SIG-M5 treated with dmso at 0.1 percent for 504 hours (cell line): ENCODE data around the gene ADAMTS14.

Experiments used
- DNase-seq: peaks from one replicate; lab custom pipeline; 2025; ENCODE audit not compliant: unreplicated experiment; lab: John Stamatoyannopoulos, UW

The ADAMTS14 gene

DNA sequence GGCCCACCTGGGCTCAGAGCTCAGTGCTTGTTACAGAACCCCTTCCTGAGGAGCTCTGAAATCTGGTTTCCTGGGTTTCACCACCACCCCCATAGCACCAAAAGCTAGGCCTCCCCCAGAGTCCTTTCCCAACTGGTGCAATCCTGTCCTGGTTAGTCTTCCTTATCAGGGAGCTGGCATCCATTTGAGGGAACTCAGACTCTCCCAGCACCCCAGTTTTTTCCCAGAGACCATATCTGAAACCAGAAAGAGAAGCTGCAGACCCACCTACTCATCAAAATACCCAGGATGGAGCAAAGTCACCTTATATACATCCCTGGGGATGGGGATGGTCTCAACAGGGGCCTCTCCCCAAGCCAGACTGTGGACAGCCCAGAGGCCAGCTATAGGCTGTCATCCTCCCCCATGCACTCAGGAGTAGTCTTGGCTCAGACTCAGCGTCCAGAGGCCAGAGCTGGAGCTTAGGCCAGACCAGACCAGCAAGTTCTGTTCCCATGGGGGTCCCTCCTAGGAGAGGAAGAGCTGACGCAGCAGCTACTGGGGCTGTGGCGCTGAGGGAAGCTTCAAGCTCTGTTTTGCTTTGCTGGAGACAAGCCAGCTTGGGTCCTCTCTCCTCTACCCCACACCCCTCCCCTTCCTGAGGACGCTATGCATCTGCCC, 109.9 kb downstream of the ADAMTS14 start:
- no peak for DNase-seq

DNA sequence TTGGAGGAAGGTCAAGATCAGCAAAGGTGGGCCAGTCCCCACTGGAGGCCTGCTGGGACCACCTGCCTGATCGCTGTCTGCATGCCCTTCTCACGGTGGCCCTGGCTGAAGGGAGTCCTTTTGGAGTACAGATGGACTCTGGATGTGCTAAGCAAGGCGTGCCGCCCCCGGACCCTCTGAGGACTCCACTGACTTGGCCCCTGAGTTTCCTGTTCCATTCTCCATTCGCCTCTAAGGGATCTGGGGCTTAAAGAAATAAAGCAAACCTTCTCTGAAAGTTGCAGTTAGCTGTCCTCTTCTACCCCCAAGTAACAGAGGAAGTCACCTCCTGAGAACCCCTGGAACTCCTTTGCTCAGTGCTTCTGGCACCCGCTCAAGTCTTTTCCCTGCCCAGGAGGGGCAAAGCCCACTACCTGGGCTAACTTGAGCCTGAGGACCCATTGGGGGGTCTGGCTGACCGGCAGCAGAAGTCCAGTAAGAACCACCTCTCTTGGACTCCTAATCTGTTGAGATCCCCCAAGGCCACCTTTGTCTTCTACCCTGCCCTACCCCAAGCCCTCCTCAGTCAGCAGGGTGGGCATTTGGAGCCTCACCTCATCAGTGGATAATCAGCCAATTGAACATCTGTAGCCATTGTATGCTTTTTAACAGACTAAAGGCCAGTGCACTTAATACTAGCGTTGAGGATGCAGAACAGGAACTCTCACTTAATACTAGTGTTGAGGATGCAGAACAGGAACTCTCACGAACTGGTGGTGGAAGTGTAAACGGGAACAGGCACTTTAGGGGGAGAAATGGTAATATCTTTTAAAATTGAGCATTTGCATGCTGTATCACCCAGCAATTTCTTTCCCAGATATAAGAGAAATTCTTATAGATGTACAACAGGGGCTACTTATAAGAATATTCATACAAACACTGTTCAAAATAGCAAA, 110.7 kb downstream of the ADAMTS14 start:
- no peak for DNase-seq

DNA sequence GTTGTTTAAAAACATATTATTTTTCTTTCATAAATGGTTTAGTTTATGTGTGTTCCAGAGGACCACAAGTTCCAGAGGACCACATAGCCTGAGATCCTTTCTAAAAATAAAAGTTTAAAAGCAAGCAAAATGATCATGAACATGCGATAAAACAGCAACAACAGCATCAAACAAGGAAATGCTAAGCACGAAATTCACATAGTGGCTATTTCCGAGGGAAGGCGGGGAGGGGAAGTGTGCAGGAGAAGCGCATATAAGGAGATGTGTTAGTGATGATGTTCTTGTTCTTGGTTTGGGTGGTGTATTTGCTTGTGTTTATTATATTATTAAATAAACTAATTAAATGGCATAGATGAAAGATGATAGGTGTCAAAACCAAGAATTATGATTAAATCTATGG, 111.7 kb downstream of the ADAMTS14 start:
- no peak for DNase-seq

DNA sequence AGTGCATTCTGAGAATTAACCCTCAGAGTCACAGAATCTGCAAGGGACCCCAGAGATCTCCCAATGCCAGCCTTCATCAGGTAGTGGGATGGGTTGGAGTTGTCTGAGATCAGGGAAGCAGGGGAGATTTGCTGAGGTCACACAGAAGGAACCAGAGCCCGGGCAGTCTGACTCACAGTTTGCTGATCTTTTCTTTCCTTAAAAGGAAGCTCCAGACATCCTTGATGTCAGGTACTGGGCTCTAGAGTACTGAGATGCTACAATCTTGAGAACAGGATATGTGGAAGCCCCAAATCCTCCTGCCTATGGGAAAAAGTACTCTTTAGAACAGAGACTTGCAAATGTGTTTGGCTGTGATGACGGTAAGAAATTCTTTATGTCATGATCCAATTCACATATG, 112.2 kb downstream of the ADAMTS14 start:
- DNase-seq = no peak

DNA sequence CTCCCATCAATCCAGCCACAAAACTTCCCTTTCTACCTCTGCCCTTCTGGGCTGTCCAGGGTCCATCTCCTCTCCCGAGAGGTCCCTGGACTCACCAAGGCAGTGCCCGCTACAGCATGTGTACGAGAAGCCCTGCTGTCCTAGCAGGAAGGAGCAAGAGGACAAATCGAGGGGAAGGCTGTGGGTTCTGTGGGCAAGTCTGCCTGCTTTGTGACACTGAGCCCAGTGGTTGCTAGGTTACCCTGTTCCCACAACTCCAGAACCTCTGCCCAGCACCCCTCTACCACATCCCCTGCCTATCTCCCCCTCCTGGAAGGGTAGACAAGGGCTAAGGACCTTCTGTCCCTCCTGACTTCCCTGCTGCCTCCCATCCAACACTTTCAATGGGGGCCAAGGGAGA, 112.9 kb downstream of the ADAMTS14 start, which contains the start of gene TBATA:
TSS of gene TBATA (minus strand) at position 188 of the 400 bp plus-strand sequence. CDS start 1,998 bp downstream, outside the sequence.
- no peak for DNase-seq

DNA sequence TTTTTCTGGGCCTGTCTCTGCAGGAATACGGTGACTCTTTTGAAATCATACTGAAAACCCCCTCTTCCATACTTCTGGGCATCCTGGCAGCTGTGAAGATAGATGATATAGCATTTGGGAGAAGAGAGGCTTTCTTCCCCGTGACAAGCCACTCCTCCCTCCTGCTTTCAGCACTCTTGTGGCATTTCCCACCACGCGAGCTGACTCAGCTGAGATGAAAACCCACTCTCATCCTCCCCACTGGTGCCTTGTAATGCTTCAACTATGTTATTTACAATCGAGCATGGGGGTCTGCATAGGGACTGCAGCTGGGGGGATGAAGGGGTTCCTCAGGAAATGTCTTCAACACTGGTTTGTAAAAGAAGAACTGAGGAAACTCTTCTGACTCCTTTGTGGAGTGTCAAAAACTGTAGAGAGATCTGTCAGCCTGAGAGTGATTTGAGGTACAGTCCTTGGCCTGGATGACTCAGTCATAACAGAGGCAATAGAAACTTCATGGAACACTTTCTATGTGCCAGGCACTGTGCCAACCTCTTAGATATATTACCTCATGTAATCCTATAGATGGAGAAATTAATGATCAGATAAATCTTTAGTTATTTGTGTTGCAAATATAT, 114.6 kb downstream of the ADAMTS14 start:
- DNase-seq = no peak

DNA sequence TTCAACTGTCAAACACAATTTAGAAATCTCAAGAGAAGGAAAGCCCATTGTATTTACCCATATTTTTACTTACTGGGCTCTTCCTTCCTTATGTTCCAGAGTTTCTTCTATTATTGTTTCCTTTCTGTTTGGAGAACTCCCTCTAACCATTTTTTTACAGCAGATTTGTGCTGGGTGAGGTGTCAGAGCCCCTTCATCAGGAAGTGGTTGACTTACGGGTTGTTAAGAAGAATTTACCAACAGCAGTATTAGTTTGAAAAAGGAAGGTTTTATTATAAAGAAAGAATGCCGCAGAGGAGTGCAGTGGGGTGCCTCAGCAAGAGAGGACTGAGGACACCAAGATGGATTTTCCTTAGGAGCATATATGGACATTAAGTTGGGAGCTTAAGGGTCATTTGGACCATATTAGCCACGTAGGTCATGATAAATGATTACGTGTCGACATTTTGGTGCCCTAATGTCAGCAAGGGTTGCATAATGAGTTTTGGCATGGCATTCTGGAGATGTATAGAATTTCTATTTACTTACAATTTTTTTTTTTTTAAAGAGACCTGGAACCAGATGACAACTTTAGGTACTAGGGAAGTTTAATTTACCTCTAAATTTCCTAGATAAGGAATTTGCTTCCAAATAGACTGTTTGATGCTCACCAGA, 119.2 kb downstream of the ADAMTS14 start:
- no peak for DNase-seq

DNA sequence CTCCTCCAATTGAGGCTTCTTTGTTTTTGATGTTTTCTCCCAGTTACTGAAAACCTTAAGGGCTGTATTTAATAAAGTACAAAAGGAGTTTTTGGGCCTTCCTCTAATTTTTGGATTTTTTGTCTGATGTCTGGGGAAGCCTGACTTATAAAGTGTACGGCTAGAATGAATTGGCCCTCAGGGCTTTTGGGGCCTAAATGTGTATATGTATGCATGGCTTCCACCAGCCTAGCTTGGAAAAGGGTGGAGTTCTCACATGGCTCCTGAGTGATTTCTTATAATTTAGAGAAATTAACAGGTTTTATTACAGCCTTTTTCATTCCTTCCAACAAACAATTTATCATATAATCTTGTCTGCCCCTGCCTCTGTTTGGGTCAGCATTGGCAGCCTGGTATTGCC, 123.3 kb downstream of the ADAMTS14 start:
- no peak for DNase-seq

DNA sequence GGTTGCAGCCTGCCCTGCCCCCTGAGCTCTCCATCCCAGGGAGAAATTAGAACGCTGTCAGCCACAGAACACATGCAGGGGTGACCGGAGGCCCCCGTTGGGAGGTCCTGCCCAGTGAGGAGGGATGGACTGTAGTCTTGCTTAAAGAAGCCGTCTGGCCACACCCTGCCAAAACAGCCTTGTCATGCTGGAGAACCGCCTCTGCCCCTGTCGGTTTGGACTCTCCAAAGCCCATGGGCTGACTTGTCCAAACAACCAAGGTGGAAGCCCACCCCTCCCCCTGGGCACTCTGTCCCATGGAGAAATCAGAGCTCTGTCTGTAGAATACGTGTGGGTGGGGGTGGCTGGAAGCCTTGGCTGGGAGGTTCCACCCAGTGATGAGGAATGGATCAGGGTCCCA, 125.5 kb downstream of the ADAMTS14 start:
- no peak for DNase-seq

DNA sequence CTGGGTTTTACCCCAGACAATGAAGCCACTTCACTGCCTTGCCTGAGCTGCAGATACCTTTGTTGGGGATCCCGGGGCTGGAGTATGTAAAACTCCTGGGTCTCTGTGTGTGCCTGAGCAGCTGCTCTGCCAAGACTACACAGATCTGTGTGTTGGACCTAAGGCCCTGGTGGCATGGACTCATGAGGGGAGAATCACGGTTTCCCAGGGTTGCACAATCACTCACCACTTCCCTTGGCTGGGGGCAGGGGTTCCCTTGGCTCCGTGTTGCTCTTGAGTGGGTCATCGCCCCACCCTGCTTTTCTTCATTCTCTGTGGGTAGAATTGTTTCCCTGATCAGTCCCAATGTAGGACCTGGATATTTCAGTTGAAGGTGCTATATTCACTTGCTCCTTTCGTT, 126.8 kb downstream of the ADAMTS14 start:
- DNase-seq = no peak

DNA sequence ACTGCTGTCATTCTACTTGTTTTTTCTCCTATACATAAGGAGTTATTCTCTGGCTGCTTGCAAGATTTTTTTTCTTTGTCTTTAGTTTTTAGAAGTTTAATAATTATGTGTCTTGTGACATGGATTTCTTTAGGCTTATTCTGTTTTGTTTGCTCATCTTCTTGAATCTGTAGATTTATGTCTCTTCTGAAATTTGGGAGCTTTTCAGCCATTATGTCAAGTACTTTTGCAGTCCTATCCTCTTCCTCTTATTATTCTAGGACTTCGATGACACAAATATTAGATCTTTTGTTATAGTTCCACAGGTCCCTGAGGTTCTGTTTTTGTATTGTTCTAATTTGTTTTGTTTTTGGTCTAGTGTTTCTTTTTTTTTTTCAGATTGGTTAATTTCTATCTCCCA, 129.5 kb downstream of the ADAMTS14 start:
- DNase-seq = no peak

DNA sequence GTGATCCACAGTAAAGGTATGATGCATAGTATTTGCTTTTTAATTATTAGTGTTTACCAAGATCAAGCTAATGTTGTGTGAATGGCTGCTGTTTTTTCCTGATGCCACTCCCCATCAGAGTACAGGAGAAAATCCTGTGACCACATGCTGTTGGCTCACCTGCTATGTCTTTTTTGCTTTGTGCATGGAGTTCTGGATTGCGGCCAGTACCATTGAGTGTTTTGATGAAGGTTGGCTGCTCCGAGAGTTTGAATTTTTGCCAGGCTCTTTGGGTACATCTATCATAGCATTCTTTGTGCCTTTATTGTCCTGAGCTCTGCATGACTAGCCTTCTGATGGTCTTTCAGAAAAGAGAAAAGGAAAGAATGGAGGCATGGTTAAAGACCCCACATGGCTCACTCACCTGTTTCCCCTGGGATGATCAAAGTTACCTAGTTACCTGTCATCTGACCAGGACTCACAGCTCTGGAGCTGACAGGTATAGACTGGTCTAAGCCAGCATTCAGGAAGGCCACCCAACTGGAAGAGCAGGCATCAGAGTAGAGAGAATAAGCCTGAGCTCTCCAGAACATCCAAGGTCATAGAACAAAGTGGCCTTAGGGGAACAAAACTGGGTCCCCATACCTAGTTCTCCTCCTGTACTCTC, 131.6 kb downstream of the ADAMTS14 start:
- no peak for DNase-seq

DNA sequence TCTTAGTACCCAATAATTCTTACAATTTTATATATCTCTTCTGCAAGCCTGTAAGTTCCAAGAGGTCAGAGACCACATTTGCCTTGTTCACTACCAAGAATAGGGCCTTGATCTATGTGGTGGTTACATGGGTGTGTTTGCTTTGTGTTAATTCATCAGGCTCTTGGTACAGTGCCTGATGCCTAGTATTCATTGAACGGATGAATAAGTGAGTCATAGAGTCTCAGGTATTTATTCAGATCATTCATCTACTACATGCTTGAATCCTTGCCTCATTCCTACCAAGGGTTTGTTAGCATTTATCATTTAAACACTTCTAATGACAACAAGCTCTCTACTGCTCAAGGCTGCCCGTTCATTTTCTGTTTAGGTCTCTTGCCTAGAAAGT, 132.1 kb downstream of the ADAMTS14 start:
- no peak for DNase-seq

DNA sequence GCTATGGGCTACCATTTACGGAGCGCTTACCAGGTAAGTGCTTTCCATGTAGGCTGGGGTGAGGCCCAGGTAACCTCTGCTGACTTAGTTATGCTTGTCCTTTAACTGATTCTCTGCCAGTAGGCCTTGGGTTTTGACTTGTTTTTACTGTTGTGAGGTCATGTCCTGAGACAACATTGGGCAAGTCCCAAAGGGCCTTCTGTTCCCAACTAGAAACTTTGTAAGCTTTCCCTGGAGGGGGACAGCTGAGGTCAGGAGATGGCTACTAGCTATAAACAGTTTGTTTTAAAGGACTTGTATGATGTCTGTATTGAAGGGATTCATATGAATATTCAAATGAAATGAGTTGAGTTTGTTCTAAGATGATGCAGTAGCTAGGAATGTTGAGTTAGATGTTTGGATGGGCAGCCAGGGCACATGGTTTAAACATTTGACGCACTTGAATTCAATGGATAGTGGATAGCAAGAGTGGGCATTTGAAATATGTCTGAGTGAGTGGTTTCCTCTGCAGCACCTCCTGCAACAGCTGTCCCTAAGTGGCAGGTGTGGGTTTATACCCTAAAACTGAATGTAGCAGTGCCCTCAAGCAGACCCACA, 133.4 kb downstream of the ADAMTS14 start:
- DNase-seq = no peak

DNA sequence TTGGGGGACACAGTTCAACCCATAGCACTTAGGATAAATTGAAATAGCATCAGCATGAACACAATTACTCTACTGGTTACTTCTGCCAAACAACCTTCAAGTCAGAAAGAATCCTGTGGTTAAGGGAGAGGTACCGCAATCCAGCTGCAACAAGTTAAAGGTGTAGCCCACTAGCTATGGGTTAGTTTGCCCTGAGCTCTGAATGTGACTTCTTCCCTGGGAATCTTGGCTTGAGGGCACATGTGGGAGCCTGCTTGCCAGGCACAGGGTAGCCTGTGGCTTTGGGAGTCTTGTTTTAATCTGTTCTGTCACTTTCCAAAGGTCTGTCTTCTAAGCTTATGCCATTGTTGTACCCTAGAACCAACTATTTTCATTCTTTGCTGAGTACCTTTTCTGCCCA, 134.5 kb downstream of the ADAMTS14 start:
- DNase-seq = no peak

DNA sequence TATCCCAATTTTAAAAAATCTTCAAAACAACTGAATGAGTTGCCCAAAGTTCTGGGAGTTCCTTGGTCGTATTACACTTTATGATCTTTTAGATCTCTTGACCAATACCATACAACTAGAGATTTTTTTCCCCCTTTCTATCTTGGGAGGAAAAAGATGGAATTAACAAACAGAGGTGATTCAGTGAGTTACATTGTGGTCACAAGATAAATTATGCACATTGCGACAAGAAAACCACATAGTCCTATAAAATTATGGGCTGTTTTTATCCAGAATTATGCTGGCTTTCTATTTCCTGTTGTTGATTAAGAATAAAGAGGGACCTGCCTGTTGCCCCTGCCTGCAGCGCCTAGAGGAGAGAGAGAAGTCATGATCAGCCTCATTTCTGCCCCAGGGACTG, 135.2 kb downstream of the ADAMTS14 start:
- DNase-seq = no peak

DNA sequence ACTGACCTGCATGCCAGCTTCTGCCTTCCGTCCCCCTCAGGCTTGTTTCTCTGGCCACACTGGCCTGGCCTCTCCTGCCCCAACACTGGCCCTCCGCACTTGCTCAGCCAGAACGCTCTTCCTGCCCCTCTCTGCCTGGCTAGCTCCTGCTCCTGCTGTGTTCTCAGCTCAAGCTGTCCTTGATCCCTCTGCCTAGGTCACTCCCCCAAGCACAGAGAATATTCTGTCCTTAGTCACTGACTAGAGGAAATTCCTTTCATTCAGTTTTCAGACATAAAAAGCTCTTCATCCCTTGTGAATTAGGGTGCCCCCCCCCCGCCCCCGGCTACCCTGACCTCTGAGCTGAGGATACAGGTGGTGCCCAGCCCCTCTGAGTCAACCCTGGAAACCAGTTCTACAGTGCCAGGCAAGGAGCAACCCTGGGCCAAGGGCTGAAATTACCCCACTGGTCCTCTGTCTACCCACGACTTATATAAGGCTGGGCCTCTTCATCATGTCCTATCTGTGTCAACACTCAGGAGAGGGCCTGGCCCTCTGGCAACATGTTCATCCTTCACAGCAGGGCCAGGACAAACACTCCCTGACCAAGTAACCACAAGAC, 136.8 kb downstream of the ADAMTS14 start:
- no peak for DNase-seq

DNA sequence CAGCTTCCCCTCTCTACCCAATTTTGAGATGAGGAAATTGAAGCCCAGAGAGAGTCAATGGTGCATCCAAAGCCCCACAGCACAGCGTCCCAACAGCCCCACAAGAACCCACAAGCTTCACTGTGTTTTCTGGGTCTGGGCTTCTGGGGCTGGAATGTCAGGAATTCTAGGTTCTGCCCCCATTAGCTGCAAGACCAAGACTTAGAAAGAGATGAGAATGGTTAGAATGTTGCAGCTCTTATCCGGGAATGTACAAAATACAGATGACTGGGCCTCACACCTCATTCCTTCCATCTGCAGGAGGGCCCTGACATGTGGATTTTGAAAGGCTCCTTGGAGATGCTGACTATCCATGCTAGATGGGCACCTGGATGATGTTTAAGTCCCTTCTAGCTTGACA, 137.4 kb downstream of the ADAMTS14 start:
- no peak for DNase-seq

DNA sequence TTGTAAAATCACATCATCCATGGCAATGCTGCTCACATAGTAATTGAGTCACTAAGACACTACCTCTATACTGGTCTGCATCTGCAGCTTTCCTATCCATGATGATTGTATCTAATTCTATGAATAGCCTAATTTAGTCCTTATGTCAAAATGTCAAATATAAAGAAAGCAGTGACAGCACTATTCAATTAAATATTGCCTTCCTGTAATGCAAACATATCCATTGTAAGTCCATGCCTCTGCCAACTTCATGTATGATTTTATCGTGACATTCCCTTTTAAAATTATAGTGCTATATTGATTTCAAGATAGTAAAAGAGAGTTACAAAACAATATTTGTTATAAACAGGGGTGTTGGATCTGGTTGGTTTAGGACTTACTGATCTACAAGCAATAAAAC, 138.7 kb downstream of the ADAMTS14 start:
- DNase-seq = no peak

DNA sequence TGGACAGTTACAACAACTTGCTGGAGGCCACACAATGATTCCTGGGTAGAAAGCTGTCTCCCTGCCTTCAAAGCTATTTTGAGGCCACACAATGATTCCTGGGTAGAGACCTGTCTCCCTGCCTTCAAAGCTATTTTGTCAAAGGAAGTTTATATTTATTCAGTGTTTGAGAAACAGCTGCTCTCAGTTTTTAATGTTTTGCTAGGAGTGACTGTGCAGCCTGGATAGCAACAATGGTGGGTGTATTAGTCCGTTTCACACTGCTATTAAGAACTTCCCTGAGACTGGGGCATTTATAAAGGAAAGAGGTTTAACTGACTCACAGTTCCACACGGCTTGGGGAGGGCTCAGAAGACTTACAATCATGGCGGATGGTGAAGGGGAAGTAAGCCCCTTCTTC, 139.6 kb downstream of the ADAMTS14 start:
- DNase-seq = no peak
